Gastrocnemius medialis (tissue), 4 donors: ENCODE results near the gene SIK1.
"Not testable (repeated sequence)": the region's sequence is repeated elsewhere in the genome, so short reads cannot be mapped to it uniquely, and the experiment has no call there.

Experiments used
- CTCF ChIP-seq, 5 experiments: fragments of 450-650 bp in 3 of 5; fragments of 200-600 bp in 2 of 5; sonication (generic) in 2 of 5; IDR thresholded peaks in 4 of 5; conservative IDR thresholded peaks in 1 of 5; 1 replicate in 4 of 5; 2 replicates in 1 of 5; pipeline ENCODE4 v1.5.1; 2016 to 2019; ENCODE audit warnings: antibody characterized with exemption in 5 of 5, mild to moderate bottlenecking in 3 of 5, moderate library complexity in 3 of 5
- POLR2A ChIP-seq, 2 donors: fragments of 450-650 bp; IDR thresholded peaks; one replicate each; pipeline ENCODE4 v1.6.1; 2017; ENCODE audit warnings: antibody characterized with exemption in 2 of 2, mild to moderate bottlenecking in 2 of 2, moderate library complexity in 2 of 2

- not testable (repeated sequence) for TF ChIP-seq CTCF (IDR thresholded peaks at IDR 0.05 in 4 of 5, conservative IDR thresholded peaks at IDR 0.05 in 1 of 5); POLR2A (IDR thresholded peaks at IDR 0.05)
Measured at GRCh38 chr21:43379626-43380122, 47.3 kb downstream of the SIK1 start.
